ENCODE measurements around the gene LONP1. TPM values are rescaled to one million over a fixed set of nuclear protein-coding genes. Genes with fewer than 3 reads are reported as not detected.
"Not testable (repeated sequence)": the region's sequence is repeated elsewhere in the genome, so short reads cannot be mapped to it uniquely, and the experiment has no call there.

LONP1 gene
- total and polyA plus RNA-seq, 10 donors = 29.2 to 65.8 (median 46.1) TPM

DNA sequence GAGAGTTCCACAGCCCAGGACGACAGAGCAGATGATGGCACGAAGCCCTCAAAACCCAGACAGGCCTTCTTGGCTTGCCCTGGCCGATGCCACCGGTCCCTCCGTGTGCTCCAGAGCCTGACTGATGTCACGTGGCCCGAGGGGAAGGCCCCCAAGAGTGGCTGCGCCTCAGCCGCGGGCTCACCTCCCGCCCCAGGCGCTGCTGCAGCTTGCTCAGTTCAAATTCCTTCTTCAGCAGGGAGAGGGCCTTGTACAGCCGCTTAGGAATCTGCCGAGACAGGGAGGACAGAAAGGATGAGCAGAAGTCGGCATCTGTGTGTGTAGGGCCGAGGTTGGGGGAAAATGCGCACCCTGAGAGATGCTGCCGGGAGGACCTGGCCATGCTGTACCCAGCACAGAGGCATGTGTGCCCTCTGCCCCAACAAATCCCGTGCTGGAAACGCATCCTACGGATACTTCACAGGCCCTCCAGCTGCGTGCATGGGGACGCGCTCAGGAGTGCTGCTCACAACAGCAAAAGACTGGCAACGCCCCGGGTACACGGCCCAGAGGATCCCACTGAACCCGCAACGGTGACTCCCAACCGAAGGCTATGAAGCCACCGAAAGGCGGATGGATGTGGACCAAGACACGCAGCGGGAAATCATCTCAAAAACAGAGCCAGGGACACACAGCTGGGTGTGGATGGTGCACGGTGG is 12.9 kb downstream of the LONP1 start:
- no peak overlapping the region for H3K27ac ChIP-seq
- no peaks in the 10 kb centered on the region for H3K4me1 ChIP-seq
- no peak for DNase-seq
- no peaks in the 10 kb centered on the region for H3K27me3 ChIP-seq (replicated peaks in 1 of 7)
- H3K4me3 ChIP-seq = no peak overlapping the region
- H3K36me3 ChIP-seq = peaks cover 6 to 96% (median 88%) of the 10 kb centered on the region in 6 donors
- no peaks in the 10 kb centered on the region for H3K9me3 ChIP-seq
- WGBS, 5 donors = 93 to 96% (median 95%) methylated on average over 24 to 35 of the region's 35 CpGs
- TF ChIP-seq POLR2AphosphoS5 (IDR thresholded peaks at IDR 0.05) = peak in 2 of 3 donors; percentile 1 to 47
- TF ChIP-seq POLR2A (IDR thresholded peaks at IDR 0.05) = no peak
- intact Hi-C loops (cut with DNase I; ENCODE audit: low total_unique reads) = no loop called here

DNA sequence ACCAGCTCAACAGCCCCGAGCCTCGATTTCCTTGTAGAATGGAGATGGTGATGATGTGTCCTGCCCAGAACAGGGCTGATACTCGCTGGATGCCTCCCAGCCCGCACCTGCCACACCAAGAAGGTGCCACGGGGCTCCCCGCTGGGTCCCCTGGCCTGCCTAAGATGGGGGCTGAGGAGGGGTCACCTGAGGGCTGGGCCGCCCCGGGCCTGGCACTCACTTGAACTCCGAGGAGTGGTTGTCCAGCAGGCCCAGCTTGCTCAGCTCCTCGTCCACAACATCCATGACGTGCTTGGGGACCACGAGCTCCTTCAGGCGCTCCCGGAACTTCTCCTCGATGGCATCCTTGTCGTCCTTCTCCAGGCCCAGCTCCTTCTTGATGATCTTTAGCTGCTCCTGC is 14.4 kb downstream of the LONP1 start:
- no peaks in the 10 kb centered on the region for H3K9me3 ChIP-seq
- H3K36me3 ChIP-seq = peaks cover 3 to 96% (median 82%) of the 10 kb centered on the region in 6 donors
- H3K4me3 ChIP-seq = no peak overlapping the region
- no peaks in the 10 kb centered on the region for H3K4me1 ChIP-seq
- WGBS, 5 donors = 88 to 95% (median 90%) methylated on average over 16 of the region's 16 CpGs
- DNase-seq = no peak
- TF ChIP-seq, protein P1, sequence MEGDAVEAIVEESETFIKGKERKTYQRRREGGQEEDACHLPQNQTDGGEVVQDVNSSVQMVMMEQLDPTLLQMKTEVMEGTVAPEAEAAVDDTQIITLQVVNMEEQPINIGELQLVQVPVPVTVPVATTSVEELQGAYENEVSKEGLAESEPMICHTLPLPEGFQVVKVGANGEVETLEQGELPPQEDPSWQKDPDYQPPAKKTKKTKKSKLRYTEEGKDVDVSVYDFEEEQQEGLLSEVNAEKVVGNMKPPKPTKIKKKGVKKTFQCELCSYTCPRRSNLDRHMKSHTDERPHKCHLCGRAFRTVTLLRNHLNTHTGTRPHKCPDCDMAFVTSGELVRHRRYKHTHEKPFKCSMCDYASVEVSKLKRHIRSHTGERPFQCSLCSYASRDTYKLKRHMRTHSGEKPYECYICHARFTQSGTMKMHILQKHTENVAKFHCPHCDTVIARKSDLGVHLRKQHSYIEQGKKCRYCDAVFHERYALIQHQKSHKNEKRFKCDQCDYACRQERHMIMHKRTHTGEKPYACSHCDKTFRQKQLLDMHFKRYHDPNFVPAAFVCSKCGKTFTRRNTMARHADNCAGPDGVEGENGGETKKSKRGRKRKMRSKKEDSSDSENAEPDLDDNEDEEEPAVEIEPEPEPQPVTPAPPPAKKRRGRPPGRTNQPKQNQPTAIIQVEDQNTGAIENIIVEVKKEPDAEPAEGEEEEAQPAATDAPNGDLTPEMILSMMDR (IDR thresholded peaks at IDR 0.05 in 8 of 11, conservative IDR thresholded peaks at IDR 0.05 in 3 of 11) = no peak
- TF ChIP-seq POLR2AphosphoS5 (IDR thresholded peaks at IDR 0.05) = peak in 2 of 3 donors; percentile 22 to 53
- no peaks in the 10 kb centered on the region for H3K27me3 ChIP-seq (replicated peaks in 1 of 7)
- no peak overlapping the region for H3K27ac ChIP-seq
- intact Hi-C loops (cut with DNase I; ENCODE audit: low total_unique reads) = no loop called here

DNA sequence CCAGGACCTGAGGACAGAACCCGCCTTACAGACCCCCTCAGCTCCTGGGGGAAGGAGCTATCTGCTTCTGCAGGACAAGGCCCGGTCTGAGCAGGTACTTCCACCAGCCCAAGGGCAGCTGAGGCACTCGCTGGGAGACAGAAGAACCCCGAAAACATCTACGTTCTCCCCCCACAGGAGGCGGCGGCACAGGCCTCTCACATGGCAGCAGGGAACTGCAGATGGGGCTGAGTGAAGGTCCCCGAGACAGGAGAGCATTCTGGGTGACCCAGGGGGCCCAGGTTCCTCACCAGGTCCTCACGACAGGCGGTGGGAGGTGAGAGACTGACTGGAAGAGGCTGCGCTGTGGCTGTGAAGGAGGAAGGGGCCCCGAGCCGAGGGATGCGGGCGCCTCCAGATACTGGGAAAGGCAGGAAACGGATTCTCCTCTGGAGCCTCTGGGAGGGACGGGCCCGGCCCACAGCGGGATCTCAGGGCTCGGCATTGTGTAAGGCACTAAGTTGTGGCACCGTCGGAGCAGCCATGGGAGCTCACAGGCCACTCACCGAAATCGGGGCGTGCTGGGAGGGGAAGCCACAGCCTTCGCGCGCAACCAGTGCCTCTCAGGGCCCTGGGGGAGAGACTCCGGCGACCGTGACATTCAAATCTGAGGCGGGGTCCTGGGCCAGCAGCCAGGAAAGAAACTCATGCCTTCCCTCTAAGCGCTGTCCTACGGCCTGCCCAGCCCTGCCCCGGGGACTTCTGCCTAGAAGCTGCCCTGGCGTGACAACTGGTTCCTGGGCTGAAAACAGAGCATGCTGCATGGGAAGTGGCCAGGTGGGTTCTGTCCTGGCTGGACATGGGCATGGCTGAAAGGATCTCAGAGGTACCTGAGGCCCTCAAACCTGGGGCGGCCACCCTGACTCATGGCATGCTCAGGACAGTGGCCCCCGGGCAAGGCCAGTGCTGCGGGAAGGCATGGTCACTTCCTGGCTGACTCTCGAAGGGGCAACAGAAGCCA is 15.8 kb downstream of the LONP1 start:
- no peak for DNase-seq
- Histone ChIP-seq H3K4me3 (no peak overlapping the region), H3K27me3 (replicated peaks in 1 of 7) (no peaks in the 10 kb centered on the region), H3K9me3 (no peaks in the 10 kb centered on the region), H3K27ac (no peak overlapping the region), H3K36me3 (peaks cover 3 to 96% (median 82%) of the 10 kb centered on the region in 6 donors), H3K4me1 (no peaks in the 10 kb centered on the region)
- TF ChIP-seq POLR2A (IDR thresholded peaks at IDR 0.05) (no peak), POLR2AphosphoS5 (IDR thresholded peaks at IDR 0.05) (peak in 2 of 3 donors; percentile 9 to 28)
- TF ChIP-seq, protein P1 (IDR thresholded peaks at IDR 0.05 in 8 of 11, conservative IDR thresholded peaks at IDR 0.05 in 3 of 11) = no peak
- WGBS, 5 donors = 94 to 96% (median 95%) methylated on average over 32 to 40 of the region's 40 CpGs
- intact Hi-C loops (cut with DNase I; ENCODE audit: low total_unique reads) = no loop called here

DNA sequence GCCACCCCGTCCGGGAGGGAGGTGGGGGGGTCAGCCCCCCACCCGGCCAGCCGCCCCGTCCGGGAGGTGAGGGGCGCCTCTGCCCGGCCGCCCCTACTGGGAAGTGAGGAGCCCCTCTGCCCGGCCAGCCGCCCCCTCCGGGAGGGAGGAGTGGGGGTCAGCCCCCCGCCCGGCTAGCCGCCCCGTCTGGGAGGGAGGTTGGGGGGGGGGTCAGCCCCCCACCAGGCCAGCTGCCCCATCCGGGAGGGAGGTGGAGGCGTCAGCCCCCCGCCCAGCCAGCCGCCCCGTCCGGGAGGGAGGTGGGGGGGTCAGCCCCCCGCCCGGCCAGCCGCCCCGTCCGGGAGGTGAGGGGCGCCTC is 17.9 kb downstream of the LONP1 start:
- WGBS, 5 donors = 87 to 95% (median 93%) methylated on average over 4 to 22 of the region's 28 CpGs
- H3K27ac ChIP-seq = not testable (repeated sequence)

More for the DNA sequence above, 17.9 kb downstream of the LONP1 start:
- intact Hi-C loops (cut with DNase I; ENCODE audit: low total_unique reads); H3K4me1 ChIP-seq; H3K9me3 ChIP-seq; H3K4me3 ChIP-seq; H3K27me3 ChIP-seq (replicated peaks in 1 of 7); DNase-seq: not testable (repeated sequence)
- H3K36me3 ChIP-seq = peaks cover 3 to 96% (median 77%) of the 10 kb centered on the region in 6 donors
